GM10847 (cell line): ENCODE data around the gene SLC30A7.
A peak's percentile ranks its signal among the peaks of the same experiment; 100 is the strongest.

Experiments used
- POLR2A ChIP-seq: IDR thresholded peaks from 2 replicates; pipeline ENCODE4 v1.6.1; 2011; ENCODE audit not compliant: insufficient read length; ENCODE audit errors: extremely low read depth

The SLC30A7 gene

GRCh38 chr1:100881687-100882086 is 14.2 kb upstream of the SLC30A7 start:
- no peak for TF ChIP-seq POLR2A

GRCh38 chr1:100882698-100883097 is 13.2 kb upstream of the SLC30A7 start:
- TF ChIP-seq POLR2A: no peak

GRCh38 chr1:100883963-100884362 is 11.9 kb upstream of the SLC30A7 start:
- TF ChIP-seq POLR2A: no peak

- TF ChIP-seq POLR2A: no peak
Observed at GRCh38 chr1:100891380-100891779, 4.5 kb upstream of the SLC30A7 start.

- no peak for TF ChIP-seq POLR2A
Observed at GRCh38 chr1:100892554-100892953, 3.3 kb upstream of the SLC30A7 start.

- TF ChIP-seq POLR2A: no peak
Observed at GRCh38 chr1:100893718-100894117, 2.2 kb upstream of the SLC30A7 start.

- peak; percentile 29 for TF ChIP-seq POLR2A
Observed at GRCh38 chr1:100894603-100895539, 1.0 kb upstream of the SLC30A7 start, which contains the start of gene EXTL2. EXTL2 (minus strand) TSS chr1:100894842; CDS start chr1:100888757, 6,085 bp downstream.

GRCh38 chr1:100896481-100896982 is 642 bp downstream of the SLC30A7 start:
- TF ChIP-seq POLR2A: peak; percentile 16

- TF ChIP-seq POLR2A: no peak
Observed at GRCh38 chr1:100902365-100902764, 6.5 kb downstream of the SLC30A7 start.

- no peak for TF ChIP-seq POLR2A
Observed at GRCh38 chr1:100903777-100904176, 7.9 kb downstream of the SLC30A7 start.

- no peak for TF ChIP-seq POLR2A
Observed at GRCh38 chr1:100904528-100904927, 8.6 kb downstream of the SLC30A7 start.

GRCh38 chr1:100905181-100905580 is 9.3 kb downstream of the SLC30A7 start:
- TF ChIP-seq POLR2A: no peak

- no peak for TF ChIP-seq POLR2A
Observed at GRCh38 chr1:100907887-100908286, 12.0 kb downstream of the SLC30A7 start.

- no peak for TF ChIP-seq POLR2A
Observed at GRCh38 chr1:100909018-100909417, 13.1 kb downstream of the SLC30A7 start.

GRCh38 chr1:100912019-100912418 is 16.1 kb downstream of the SLC30A7 start:
- TF ChIP-seq POLR2A: no peak

GRCh38 chr1:100921110-100921706 is 25.3 kb downstream of the SLC30A7 start:
- TF ChIP-seq POLR2A: no peak
